Measurements from ENCODE around the gene C1QTNF8.

The C1QTNF8 gene

DNA sequence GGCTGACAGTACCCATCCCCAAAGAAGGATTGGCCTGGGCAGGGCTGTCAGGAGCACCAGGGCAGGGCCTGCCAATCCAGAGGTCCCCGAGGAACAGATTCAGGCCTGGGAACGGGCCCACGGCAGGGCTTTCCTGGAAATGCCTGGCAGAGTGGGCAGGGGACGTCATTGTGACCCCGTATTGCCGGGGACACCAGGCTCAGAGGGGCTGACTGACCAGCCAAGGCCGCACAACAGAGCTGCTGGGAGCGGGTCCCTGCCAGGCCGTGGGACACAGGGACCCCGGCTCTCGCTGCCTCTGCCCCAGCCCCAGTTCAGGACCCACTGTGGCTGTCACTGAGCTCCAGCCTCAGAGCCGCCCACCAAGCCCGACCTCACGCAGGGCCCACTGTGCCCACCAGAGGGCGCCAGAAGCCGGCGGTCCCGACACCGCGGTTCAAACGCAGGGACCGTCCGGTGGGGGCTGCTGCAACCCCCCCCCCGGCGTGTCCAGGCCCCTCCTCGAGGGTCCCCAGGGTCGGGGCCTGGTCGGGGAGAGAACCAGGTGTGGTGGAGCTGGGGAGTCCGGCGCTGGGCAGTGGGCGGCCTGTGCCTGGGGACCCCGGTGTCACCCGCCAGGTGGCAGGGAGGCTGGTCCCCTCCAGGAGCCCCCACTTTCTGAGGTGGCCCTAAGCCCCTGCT is 38.7 kb downstream of the C1QTNF8 start:
- FAIRE-seq: no peak
- DNase-seq (ENCODE audit: insufficient read length): peak; percentile 45
- TF ChIP-seq POLR2AphosphoS5 (IDR thresholded peaks at IDR 0.05; ENCODE audit: low read depth, low read length): no peak

DNA sequence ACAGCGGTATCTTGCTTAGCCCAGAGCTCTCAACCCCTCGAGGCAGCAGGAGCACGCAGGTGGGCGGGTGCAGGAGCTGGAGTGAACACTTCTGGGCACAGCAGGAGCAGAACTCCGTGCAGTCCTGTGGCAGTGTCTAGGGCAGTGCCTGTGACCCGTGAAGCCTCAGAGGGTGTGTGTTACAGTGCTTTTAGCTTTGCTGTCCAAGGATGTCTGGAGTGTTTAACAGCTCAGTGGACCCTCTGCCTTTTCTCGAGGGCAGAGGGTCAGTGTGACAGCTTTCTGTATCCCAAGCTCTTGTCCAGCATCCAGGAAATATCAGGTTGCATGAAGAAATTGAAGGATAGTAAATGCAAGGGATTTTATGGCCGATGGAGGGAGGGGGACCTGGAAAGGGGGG is 39.8 kb downstream of the C1QTNF8 start:
- DNase-seq (ENCODE audit: insufficient read length): no peak
- no peak for FAIRE-seq

DNA sequence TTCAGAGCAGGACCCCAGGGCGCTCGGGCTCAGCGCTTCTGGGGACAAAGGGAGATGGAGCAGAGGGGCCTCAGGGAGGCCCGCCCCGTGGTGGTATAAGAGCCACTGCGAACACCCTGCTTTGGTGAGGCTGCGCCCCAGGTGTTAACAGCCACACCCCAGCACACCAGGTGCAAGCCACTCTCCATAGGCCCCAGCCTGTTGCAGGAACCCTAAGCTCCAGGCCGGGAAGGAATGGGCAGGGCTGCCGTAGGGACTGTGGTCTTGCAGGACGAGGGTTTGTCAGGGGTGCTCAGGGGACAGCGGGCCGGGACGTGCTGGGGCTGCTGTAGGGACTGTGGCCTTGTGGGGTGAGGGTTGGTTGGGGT is 40.5 kb downstream of the C1QTNF8 start:
- FAIRE-seq (no peak), DNase-seq (ENCODE audit: insufficient read length) (no peak)
- no peak for TF ChIP-seq POLR2AphosphoS5 (IDR thresholded peaks at IDR 0.05; ENCODE audit: low read depth, low read length)
- no peak for TF ChIP-seq TAF1 (IDR thresholded peaks at IDR 0.05; ENCODE audit: borderline replicate concordance, low read depth, low read length)
- no peak for TF ChIP-seq POLR2A (IDR thresholded peaks at IDR 0.05; ENCODE audit: low read depth, low read length)

More for the DNA sequence above, 39.8 kb downstream of the C1QTNF8 start:
- no peak for TF ChIP-seq POLR2A (IDR thresholded peaks at IDR 0.05; ENCODE audit: low read depth, low read length)
- TF ChIP-seq TAF1 (IDR thresholded peaks at IDR 0.05; ENCODE audit: borderline replicate concordance, low read depth, low read length): no peak
- no peak for TF ChIP-seq POLR2AphosphoS5 (IDR thresholded peaks at IDR 0.05; ENCODE audit: low read depth, low read length)

DNA sequence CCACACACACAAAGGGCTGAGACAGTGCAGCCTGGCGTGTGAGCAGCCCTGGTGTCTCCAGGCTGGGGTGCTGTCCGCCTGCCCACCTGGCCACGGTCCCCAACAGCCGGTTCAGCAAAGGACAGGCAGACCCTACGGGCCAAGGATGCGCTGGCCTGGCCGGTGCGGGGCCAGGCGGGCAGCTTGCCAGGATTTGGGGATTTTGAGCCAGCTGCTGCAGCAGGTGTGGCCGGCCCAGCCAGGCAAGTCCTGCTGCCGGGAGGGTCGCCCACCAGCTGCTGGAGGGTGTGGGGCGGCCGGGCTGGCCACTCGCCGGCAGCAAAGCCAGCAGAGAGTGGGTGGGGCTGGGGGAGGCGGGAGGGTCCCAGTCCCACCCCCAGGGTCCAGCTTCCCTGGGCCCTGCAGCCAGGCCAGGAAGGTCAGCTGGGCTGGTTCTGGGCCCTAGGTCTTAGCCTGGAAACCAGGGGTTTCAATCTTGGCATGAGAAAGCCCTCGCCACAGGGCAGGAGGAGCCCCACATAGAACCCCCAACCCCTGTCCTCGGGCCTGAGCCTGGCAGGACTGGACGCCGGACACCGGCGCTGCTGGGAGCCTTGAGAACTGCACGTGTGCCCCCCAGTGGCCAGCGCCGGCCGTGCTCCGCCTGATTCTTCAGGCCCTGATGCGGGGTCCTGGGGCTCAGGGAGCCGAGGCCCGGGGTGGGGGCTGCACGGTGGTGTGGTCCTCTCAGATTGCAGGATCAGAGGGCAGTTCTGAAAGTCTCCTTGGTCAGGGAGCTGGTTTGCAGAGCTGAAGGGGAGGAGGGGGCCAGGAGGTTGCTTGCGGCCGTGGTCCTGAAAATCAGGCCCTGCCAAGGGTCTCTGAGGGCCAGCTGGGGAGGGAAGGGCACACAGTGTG is 41.1 kb downstream of the C1QTNF8 start:
- DNase-seq (ENCODE audit: insufficient read length): no peak
- no peak for FAIRE-seq
- no peak for TF ChIP-seq POLR2A (IDR thresholded peaks at IDR 0.05; ENCODE audit: low read depth, low read length)
- TF ChIP-seq TAF1 (IDR thresholded peaks at IDR 0.05; ENCODE audit: borderline replicate concordance, low read depth, low read length): no peak
- TF ChIP-seq POLR2AphosphoS5 (IDR thresholded peaks at IDR 0.05; ENCODE audit: low read depth, low read length): no peak

DNA sequence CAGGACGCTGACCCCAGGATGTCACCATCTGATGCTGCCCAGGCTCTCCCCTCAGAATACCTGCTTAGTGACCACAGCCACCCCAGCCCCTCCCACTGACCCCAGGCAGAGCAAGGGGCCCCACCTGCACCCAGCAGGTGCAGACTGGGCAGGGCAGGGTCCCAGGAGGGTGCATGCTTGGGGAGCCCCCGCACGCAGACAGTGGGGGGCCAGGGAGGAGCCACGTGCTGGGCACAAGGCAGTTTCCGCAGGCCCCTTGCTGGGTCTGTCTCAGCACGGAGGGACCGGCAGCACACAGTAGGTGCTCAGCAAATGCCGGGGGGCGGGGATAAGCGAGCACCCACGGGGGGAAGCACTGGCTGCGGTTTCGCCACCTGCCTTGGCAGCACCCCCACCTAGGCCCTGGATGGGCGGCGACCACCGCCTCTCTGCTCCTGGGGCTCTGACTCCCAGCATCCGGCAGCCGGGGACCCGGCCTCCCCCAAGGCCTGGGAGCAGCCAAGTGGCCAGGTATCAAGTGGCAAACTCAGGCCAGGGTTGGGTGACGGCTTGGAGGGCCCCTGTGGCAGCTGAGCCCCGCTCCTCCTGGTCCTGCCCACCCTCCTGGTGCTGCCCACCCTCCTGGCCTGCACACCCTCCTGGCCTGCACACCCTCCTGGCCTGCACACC is 42.2 kb downstream of the C1QTNF8 start:
- no peak for DNase-seq (ENCODE audit: insufficient read length)
- TF ChIP-seq TAF1 (IDR thresholded peaks at IDR 0.05; ENCODE audit: borderline replicate concordance, low read depth, low read length) (no peak), POLR2AphosphoS5 (IDR thresholded peaks at IDR 0.05; ENCODE audit: low read depth, low read length) (no peak), POLR2A (IDR thresholded peaks at IDR 0.05; ENCODE audit: low read depth, low read length) (no peak)
- FAIRE-seq: no peak

DNA sequence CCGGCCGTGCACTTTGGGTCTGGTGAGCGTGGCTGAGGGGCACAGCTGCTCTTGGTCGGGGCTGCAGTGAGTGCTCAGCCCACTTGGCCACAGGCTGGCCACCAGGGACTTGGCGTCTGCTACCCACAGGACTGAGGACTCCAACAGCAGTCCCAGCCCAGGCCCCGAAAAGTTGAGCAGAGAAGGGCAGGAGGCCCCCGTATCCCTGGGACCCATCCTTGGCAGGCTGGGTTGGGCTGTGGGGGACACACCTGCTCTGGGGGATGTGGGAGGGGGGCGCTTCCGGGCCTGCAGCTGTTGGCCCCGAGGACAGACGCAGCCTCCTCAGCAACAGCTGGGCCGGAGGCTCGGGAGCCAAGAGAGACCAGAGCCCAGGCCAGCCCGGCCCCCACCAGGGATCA is 42.9 kb downstream of the C1QTNF8 start:
- TF ChIP-seq POLR2AphosphoS5 (IDR thresholded peaks at IDR 0.05; ENCODE audit: low read depth, low read length): no peak
- TF ChIP-seq TAF1 (IDR thresholded peaks at IDR 0.05; ENCODE audit: borderline replicate concordance, low read depth, low read length): no peak
- no peak for TF ChIP-seq POLR2A (IDR thresholded peaks at IDR 0.05; ENCODE audit: low read depth, low read length)
- DNase-seq (ENCODE audit: insufficient read length) (no peak), FAIRE-seq (no peak)

DNA sequence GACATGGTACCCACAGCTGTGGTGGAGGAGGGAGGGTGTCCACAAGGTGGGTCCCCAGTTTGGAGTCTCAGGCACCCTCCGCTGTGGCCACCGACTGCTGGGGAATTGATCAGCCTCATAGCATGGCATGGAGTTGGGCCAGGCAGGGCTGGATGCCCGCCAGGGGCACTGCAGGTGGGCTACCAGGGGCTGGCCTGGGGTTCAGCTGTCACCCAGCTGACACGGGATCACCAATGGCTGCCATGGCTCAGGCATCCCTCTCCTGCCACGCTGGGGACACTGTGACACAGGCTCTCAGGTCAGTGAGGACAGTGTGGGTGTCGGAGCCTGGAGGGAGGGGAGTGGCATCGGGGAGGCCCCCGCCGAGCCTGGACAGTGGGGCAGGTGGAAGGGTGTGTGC is 43.3 kb downstream of the C1QTNF8 start:
- TF ChIP-seq POLR2A (IDR thresholded peaks at IDR 0.05; ENCODE audit: low read depth, low read length) (no peak), POLR2AphosphoS5 (IDR thresholded peaks at IDR 0.05; ENCODE audit: low read depth, low read length) (no peak), TAF1 (IDR thresholded peaks at IDR 0.05; ENCODE audit: borderline replicate concordance, low read depth, low read length) (no peak)
- DNase-seq (ENCODE audit: insufficient read length) (no peak), FAIRE-seq (no peak)

DNA sequence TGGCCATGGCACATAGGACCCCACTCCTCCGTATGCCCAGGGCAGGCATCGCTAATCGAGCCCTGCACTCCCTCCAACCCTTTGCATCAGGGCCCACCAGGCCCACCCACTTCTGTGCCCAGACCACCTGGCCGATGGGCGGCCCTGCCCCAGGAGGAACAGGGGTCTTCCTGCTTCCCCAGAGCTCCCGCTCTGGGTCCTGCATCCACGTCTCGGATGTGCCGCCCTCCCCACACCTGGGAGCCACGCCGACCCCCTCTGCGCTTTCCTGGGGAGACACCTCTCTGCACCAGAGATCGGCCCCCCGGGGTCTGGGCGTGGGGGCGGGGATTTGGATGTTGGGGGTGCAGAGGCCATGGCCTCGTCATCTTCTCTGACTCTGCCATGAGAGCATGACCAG is 44.6 kb downstream of the C1QTNF8 start:
- no peak for TF ChIP-seq TAF1 (IDR thresholded peaks at IDR 0.05; ENCODE audit: borderline replicate concordance, low read depth, low read length)
- TF ChIP-seq POLR2A (IDR thresholded peaks at IDR 0.05; ENCODE audit: low read depth, low read length): no peak
- TF ChIP-seq POLR2AphosphoS5 (IDR thresholded peaks at IDR 0.05; ENCODE audit: low read depth, low read length): no peak
- no peak for FAIRE-seq

DNA sequence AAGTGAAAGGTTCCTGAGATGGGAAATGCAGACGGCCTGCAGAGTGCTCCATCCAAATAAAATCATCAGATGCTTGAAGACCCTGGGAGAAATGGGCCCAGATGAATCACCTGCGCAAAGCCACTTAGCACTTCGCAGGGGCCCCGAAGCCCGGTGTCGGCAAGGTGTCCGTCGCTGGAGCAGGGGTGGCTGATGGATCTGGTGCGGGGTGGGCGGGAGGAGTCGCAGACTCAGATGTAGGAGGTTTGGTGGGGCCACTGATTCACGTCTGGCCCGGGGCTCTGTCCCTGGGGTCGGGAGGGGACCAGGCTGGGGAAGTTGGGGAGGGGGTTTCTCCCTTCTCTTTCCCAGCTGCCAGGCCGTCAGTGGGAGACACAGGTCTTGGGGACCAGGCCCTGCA is 45.1 kb downstream of the C1QTNF8 start:
- no peak for DNase-seq (ENCODE audit: insufficient read length)
- no peak for FAIRE-seq
- TF ChIP-seq POLR2A (IDR thresholded peaks at IDR 0.05; ENCODE audit: low read depth, low read length) (no peak), POLR2AphosphoS5 (IDR thresholded peaks at IDR 0.05; ENCODE audit: low read depth, low read length) (no peak), TAF1 (IDR thresholded peaks at IDR 0.05; ENCODE audit: borderline replicate concordance, low read depth, low read length) (no peak)

More for the DNA sequence above, 44.6 kb downstream of the C1QTNF8 start:
- DNase-seq (ENCODE audit: insufficient read length): no peak

DNA sequence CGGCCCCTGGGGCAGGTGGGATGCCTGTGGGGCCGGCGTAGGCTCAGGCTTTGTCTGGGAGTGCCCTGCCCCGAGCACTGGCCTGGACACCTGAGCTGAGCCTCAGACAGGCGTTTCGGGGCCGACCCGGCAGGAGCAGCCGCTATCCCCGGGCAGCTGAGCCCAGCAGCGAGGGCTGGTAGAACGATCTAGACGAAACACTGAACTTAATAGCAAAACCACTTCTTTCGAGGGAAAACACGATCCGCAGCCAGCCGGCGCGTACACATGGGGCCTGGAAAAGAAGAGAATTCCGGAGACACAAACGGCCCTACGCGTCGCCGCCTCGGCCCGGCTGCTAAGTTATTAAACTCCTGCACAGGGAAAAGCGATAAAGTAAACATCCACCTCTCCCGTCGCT is 45.5 kb downstream of the C1QTNF8 start:
- no peak for TF ChIP-seq TAF1 (IDR thresholded peaks at IDR 0.05; ENCODE audit: borderline replicate concordance, low read depth, low read length)
- no peak for TF ChIP-seq POLR2A (IDR thresholded peaks at IDR 0.05; ENCODE audit: low read depth, low read length)
- no peak for TF ChIP-seq POLR2AphosphoS5 (IDR thresholded peaks at IDR 0.05; ENCODE audit: low read depth, low read length)
- no peak for FAIRE-seq
- no peak for DNase-seq (ENCODE audit: insufficient read length)

DNA sequence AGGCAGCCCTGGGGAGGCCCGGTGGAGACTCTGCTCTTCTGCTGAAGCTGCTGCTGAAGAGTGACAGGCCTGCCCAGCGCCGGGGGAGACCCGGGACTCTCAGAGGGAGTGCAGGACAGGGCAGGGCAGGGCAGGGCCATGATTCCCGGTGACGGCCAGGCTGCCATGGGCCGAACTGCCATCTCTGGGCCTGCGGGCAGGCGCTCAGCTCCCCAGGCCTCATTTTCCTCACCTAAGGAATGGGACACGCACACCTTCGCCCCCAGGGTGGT is 46.1 kb downstream of the C1QTNF8 start:
- no peak for DNase-seq (ENCODE audit: insufficient read length)
- no peak for FAIRE-seq
- TF ChIP-seq TAF1 (IDR thresholded peaks at IDR 0.05; ENCODE audit: borderline replicate concordance, low read depth, low read length) (no peak), POLR2A (IDR thresholded peaks at IDR 0.05; ENCODE audit: low read depth, low read length) (no peak), POLR2AphosphoS5 (IDR thresholded peaks at IDR 0.05; ENCODE audit: low read depth, low read length) (no peak)

All from GM12892 (cell line).